Limb (tissue), 2 donors: Measurements from ENCODE around the gene ULK3.

Source experiments
- DNase-seq, 2 donors: peaks; one replicate each; pipeline ENCODE4 v3.0.0-alpha.2; 2016; ENCODE audit errors: extremely low spot score in 2 of 2

ULK3 gene

GRCh38 chr15:74840851-74841775, 1.8 kb downstream of the ULK3 start:
- no peak for DNase-seq

GRCh38 chr15:74839526-74840395, 3.2 kb downstream of the ULK3 start:
- no peak for DNase-seq

GRCh38 chr15:74838746-74839525, 4.0 kb downstream of the ULK3 start:
- DNase-seq, result no peak

GRCh38 chr15:74838137-74838516, 4.8 kb downstream of the ULK3 start:
- DNase-seq, result no peak

GRCh38 chr15:74837482-74838136, 5.3 kb downstream of the ULK3 start:
- no peak for DNase-seq

- DNase-seq, result no peak
Observed at GRCh38 chr15:74836846-74837245, 6.1 kb downstream of the ULK3 start.

GRCh38 chr15:74835312-74835823, 7.6 kb downstream of the ULK3 start:
- peak in 1 of 2 donors; percentile 56 for DNase-seq

- no peak for DNase-seq
Observed at GRCh38 chr15:74833376-74834107, 9.4 kb downstream of the ULK3 start.

- no peak for DNase-seq
Observed at GRCh38 chr15:74832826-74833225, 10.1 kb downstream of the ULK3 start.

- DNase-seq, result no peak
Observed at GRCh38 chr15:74831813-74832495, 11.0 kb downstream of the ULK3 start.

GRCh38 chr15:74830868-74831267, 12.1 kb downstream of the ULK3 start:
- no peak for DNase-seq

GRCh38 chr15:74829991-74830390, 13.0 kb downstream of the ULK3 start:
- DNase-seq, result no peak

GRCh38 chr15:74829486-74829885, 13.5 kb downstream of the ULK3 start:
- no peak for DNase-seq

- DNase-seq, result no peak
Observed at GRCh38 chr15:74828835-74829234, 14.1 kb downstream of the ULK3 start.

GRCh38 chr15:74827614-74828013, 15.3 kb downstream of the ULK3 start:
- no peak for DNase-seq

GRCh38 chr15:74826921-74827320, 16.0 kb downstream of the ULK3 start:
- no peak for DNase-seq

- DNase-seq, result peak in 1 of 2 donors; percentile 77
Observed at GRCh38 chr15:74826364-74826819, 16.6 kb downstream of the ULK3 start, which contains the start of gene CPLX3. CPLX3 (plus strand) TSS chr15:74826627; CDS start chr15:74826704, 77 bp downstream.

GRCh38 chr15:74825866-74826265, 17.1 kb downstream of the ULK3 start:
- DNase-seq, result no peak

- no peak for DNase-seq
Observed at GRCh38 chr15:74824976-74825375, 18.0 kb downstream of the ULK3 start.
